Tibial nerve (tissue), 4 donors: Measurements from ENCODE around the gene STRN3. TPM values are rescaled to one million over a fixed set of nuclear protein-coding genes. Genes with fewer than 3 reads are reported as not detected.
A peak's percentile ranks its signal among the peaks of the same experiment; 100 is the strongest.
"Not testable (repeated sequence)": the region's sequence is repeated elsewhere in the genome, so short reads cannot be mapped to it uniquely, and the experiment has no call there.

ENCODE experiments used
- DNase-seq, 2 donors: peaks; one replicate each; pipeline ENCODE4 v3.0.0-alpha.2; 2019; ENCODE audit warnings: low spot score in 2 of 2
- H3K27ac ChIP-seq, 4 donors: fragments of 200-600 bp; sonication (generic) in 3 of 4; one replicate each; pipeline ENCODE4 v1.5.1; 2017 to 2019; ENCODE audit warnings: mild to moderate bottlenecking in 1 of 4
- H3K27me3 ChIP-seq, 2 donors: fragments of 200-600 bp; sonication (generic) in 1 of 2; one replicate each; pipeline versions ENCODE4 v1.5.1 to v1.6.0; 2017 to 2019
- H3K36me3 ChIP-seq, 3 donors: fragments of 200-600 bp; sonication (generic); one replicate each; pipeline ENCODE4 v1.5.1; 2018 to 2019
- H3K4me1 ChIP-seq, 4 donors: fragments of 200-600 bp; sonication (generic) in 3 of 4; one replicate each; pipeline ENCODE4 v1.5.1; 2017 to 2019
- H3K4me3 ChIP-seq, 4 donors: fragments of 200-600 bp; sonication (generic) in 3 of 4; one replicate each; pipeline ENCODE4 v1.5.1; 2017 to 2019; ENCODE audit warnings: mild to moderate bottlenecking in 1 of 4, moderate library complexity in 1 of 4
- H3K9me3 ChIP-seq, 4 donors: fragments of 200-600 bp; sonication (generic) in 3 of 4; one replicate each; pipeline ENCODE4 v1.5.1; 2017 to 2019
- CTCF ChIP-seq, 5 experiments: fragments of 200-600 bp in 3 of 5; fragments of 450-650 bp in 2 of 5; sonication (generic) in 3 of 5; IDR thresholded peaks; one replicate each; pipeline ENCODE4 v1.5.1; 2016 to 2019; ENCODE audit warnings: antibody characterized with exemption in 5 of 5, mild to moderate bottlenecking in 3 of 5, moderate library complexity in 2 of 5
- EP300 ChIP-seq, 2 donors: sonication (generic); formaldehyde crosslinking; IDR thresholded peaks; one replicate each; pipeline ENCODE4 v1.6.1; 2017; ENCODE audit warnings: antibody characterized with exemption in 2 of 2, mild to moderate bottlenecking in 1 of 2
- POLR2A ChIP-seq, 2 donors: fragments of 450-650 bp; IDR thresholded peaks; one replicate each; pipeline ENCODE4 v1.6.1; 2017; ENCODE audit warnings: antibody characterized with exemption in 2 of 2, mild to moderate bottlenecking in 2 of 2, moderate library complexity in 2 of 2
- WGBS, 2 donors: methylation state at CpG; one replicate each; pipeline ENCODE4 v1.1.5; 2018; 5-methylcytosine and 5-hydroxymethylcytosine counted together
- total RNA-seq, 4 donors: library from RNA; depleted of rRNA; stranded (reverse); fragments of >200 nt; gene quantifications; one replicate each; pipeline ENCODE4 v1.1.0, GENCODE V29; 2016

The STRN3 gene
- total RNA-seq, 4 donors from 2014 or later = 33.5 to 68.8 (median 57.0) TPM

- TF ChIP-seq CTCF (IDR thresholded peaks at IDR 0.05) = peak; percentile 47 to 57 (median 52)
- not testable (repeated sequence) for H3K4me3 ChIP-seq, H3K27me3 ChIP-seq, H3K9me3 ChIP-seq, H3K36me3 ChIP-seq
- DNase-seq = peak in 1 of 2 donors; percentile 37
- 67 to 70% methylated on average over 13 of the region's 13 CpGs for WGBS, 2 donors
- H3K27ac ChIP-seq = peak overlapping the region in 1 of 4 donors; percentile 13
- H3K4me1 ChIP-seq = peaks cover 0 to 40% (median 0%) of the 10 kb centered on the region in 4 donors
Measured at GRCh38 chr14:30980106-30980704, 46.0 kb downstream of the STRN3 start.

- H3K36me3 ChIP-seq = no peaks in the 10 kb centered on the region
- H3K4me3 ChIP-seq = no peak overlapping the region
- peaks cover 0 to 59% (median 8%) of the 10 kb centered on the region in 4 donors for H3K4me1 ChIP-seq
- TF ChIP-seq CTCF (IDR thresholded peaks at IDR 0.05) (no peak), POLR2A (IDR thresholded peaks at IDR 0.05) (no peak), EP300 (IDR thresholded peaks at IDR 0.05) (no peak)
- WGBS, 2 donors = 79 to 80% methylated on average over 2 of the region's 2 CpGs
- no peaks in the 10 kb centered on the region for H3K9me3 ChIP-seq
- H3K27ac ChIP-seq = no peak overlapping the region
- no peaks in the 10 kb centered on the region for H3K27me3 ChIP-seq
- DNase-seq = no peak
Measured at GRCh38 chr14:30977752-30978151, 48.4 kb downstream of the STRN3 start.

GRCh38 chr14:30974628-30975027 is 51.6 kb downstream of the STRN3 start:
- Histone ChIP-seq H3K27me3 (no peaks in the 10 kb centered on the region), H3K4me1 (peaks cover 0 to 51% (median 10%) of the 10 kb centered on the region in 4 donors), H3K27ac (no peak overlapping the region), H3K36me3 (no peaks in the 10 kb centered on the region), H3K4me3 (no peak overlapping the region), H3K9me3 (no peaks in the 10 kb centered on the region)
- WGBS, 2 donors = 76 to 78% methylated on average over 4 of the region's 4 CpGs
- no peak for DNase-seq
- no peak for TF ChIP-seq EP300 (IDR thresholded peaks at IDR 0.05)
- TF ChIP-seq POLR2A (IDR thresholded peaks at IDR 0.05) = no peak
- TF ChIP-seq CTCF (IDR thresholded peaks at IDR 0.05) = no peak

- Histone ChIP-seq H3K4me1 (peaks cover 0 to 47% (median 10%) of the 10 kb centered on the region in 4 donors), H3K36me3 (no peaks in the 10 kb centered on the region), H3K4me3 (no peak overlapping the region), H3K27me3 (no peaks in the 10 kb centered on the region), H3K27ac (no peak overlapping the region), H3K9me3 (no peaks in the 10 kb centered on the region)
- TF ChIP-seq POLR2A (IDR thresholded peaks at IDR 0.05) (no peak), EP300 (IDR thresholded peaks at IDR 0.05) (no peak), CTCF (IDR thresholded peaks at IDR 0.05) (no peak)
- WGBS, 2 donors = 85 to 90% methylated on average over 7 of the region's 7 CpGs
- no peak for DNase-seq
Measured at GRCh38 chr14:30972882-30973582, 53.1 kb downstream of the STRN3 start.

- not testable (repeated sequence) for H3K36me3 ChIP-seq, H3K27ac ChIP-seq, H3K9me3 ChIP-seq, H3K4me3 ChIP-seq, DNase-seq, H3K27me3 ChIP-seq
- peaks cover 0 to 41% (median 10%) of the 10 kb centered on the region in 4 donors for H3K4me1 ChIP-seq
- 95% methylated on average over 11 of the region's 11 CpGs for WGBS, 2 donors
Measured at GRCh38 chr14:30972036-30972732, 54.0 kb downstream of the STRN3 start.
